SK-N-MC (cell line): ENCODE measurements around the gene SOST.

ENCODE experiments used
- DNase-seq: peaks from one replicate; pipeline ENCODE4 v3.0.0-alpha.2; 2011; ENCODE audit warnings: low read depth, low spot score
- H3K27ac ChIP-seq: fragments of 200-600 bp; sonication (generic); 2 replicates; pipeline ENCODE4 v1.5.1; 2016; ENCODE audit warnings: mixed run types
- H3K36me3 ChIP-seq: fragments of 200-600 bp; sonication (generic); 2 replicates; pipeline ENCODE4 v1.6.1; 2017; ENCODE audit warnings: antibody characterized with exemption, low read length, mixed read lengths; ENCODE audit not compliant: insufficient read depth
- H3K4me3 ChIP-seq: fragments of 200-600 bp; sonication (generic); 2 replicates; pipeline ENCODE4 v1.5.1; 2016
- H3K9ac ChIP-seq: fragments of 200-600 bp; sonication (generic); 2 replicates; pipeline ENCODE4 v1.8.0; 2017; ENCODE audit warnings: mixed run types, mixed read lengths; ENCODE audit not compliant: insufficient read length
- H3K9me3 ChIP-seq: fragments of 200-600 bp; sonication (generic); 2 replicates; pipeline ENCODE4 v1.6.1; 2017; ENCODE audit warnings: low read depth, mild to moderate bottlenecking, antibody characterized with exemption, low read length, moderate library complexity, mixed read lengths
- EZH2 ChIP-seq: fragments of 200-600 bp; sonication (generic); IDR thresholded peaks from one replicate; pipeline ENCODE4 v1.6.1; 2017; ENCODE audit warnings: antibody characterized with exemption
- FOXP2 ChIP-seq: optimal IDR thresholded peaks from 2 replicates; pipeline ENCODE3; 2011; ENCODE audit warnings: mild to moderate bottlenecking, moderate library complexity; ENCODE audit not compliant: insufficient read depth; ENCODE audit errors: extremely low read length, control extremely low read depth
- POLR2AphosphoS5 ChIP-seq: IDR thresholded peaks from 2 replicates; pipeline ENCODE4 v1.6.1; 2012; ENCODE audit warnings: mild to moderate bottlenecking, low read depth, low read length, borderline replicate concordance

The SOST gene

DNA sequence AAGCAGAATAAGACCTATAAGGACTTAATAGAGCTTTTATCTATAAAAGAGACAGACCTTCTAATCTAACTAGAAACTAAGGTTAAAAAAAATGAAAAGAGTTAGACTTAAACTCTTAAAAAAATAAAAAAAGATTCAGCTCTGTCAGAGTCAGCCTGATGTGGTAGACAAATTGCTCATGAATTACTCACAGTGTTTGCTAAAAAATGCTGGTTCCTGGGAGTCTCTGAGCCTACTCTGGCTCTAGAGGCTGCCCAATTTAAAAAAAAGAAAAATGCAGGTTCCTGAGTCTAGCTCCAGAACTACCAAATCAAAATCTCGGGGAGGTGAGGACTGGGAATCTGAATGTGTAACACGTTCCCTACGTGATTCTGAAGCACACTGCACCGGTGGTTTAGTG is 18.1 kb downstream of the SOST start:
- TF ChIP-seq FOXP2: no peak
- no peak for TF ChIP-seq EZH2
- no peak for TF ChIP-seq POLR2AphosphoS5
- Histone ChIP-seq H3K9me3 (no peaks in the 10 kb centered on the region), H3K27ac (no peak overlapping the region), H3K4me3 (no peak overlapping the region), H3K36me3 (no peaks in the 10 kb centered on the region), H3K9ac (no peak overlapping the region)
- no peak for DNase-seq

DNA sequence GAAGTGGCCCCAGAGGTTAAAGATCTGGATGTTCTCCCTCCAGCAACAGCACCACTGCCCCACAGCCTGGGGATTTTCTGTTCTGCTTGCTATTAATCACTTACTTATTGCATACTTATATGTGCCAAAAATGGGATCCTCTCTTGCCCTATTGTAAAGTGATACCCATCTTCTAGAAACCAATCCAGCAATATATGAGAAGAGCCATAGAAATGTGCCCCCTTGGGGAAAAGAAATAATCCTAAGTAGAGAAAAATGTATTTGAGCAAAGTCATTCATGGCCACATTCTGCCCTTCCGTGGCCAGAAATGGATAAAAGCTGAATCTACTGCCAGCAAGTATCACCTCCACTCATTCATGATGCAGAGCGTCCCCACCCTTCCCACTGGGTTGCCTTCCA is 20.9 kb downstream of the SOST start:
- no peak for DNase-seq
- Histone ChIP-seq H3K27ac (no peak overlapping the region), H3K4me3 (no peak overlapping the region), H3K36me3 (no peaks in the 10 kb centered on the region), H3K9ac (no peak overlapping the region), H3K9me3 (no peaks in the 10 kb centered on the region)
- TF ChIP-seq EZH2 (no peak), POLR2AphosphoS5 (no peak), FOXP2 (no peak)

DNA sequence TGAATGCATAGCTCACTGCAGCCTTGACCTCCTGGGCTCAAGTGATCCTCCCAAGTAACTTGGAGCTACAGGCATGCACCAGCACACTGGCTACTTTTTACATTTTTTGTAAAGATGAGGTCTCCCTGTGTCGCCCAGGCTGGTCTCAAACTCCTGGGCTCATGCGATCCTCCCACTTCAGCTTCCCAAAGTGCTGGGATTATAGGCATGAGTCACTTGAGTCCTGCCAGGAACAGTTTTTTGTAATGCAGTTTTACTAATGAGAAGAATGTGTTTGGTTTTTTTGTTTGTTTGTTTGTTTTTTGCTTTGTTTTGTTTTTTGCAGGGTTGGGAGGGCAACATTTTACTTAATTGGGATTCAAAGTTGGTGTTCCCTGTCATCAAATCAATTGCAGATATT is 22.2 kb downstream of the SOST start:
- TF ChIP-seq FOXP2 (no peak), EZH2 (no peak), POLR2AphosphoS5 (no peak)
- no peaks in the 10 kb centered on the region for H3K9me3 ChIP-seq
- H3K36me3 ChIP-seq: no peaks in the 10 kb centered on the region
- no peak overlapping the region for H3K4me3 ChIP-seq
- no peak overlapping the region for H3K27ac ChIP-seq
- no peak for DNase-seq
- no peak overlapping the region for H3K9ac ChIP-seq

DNA sequence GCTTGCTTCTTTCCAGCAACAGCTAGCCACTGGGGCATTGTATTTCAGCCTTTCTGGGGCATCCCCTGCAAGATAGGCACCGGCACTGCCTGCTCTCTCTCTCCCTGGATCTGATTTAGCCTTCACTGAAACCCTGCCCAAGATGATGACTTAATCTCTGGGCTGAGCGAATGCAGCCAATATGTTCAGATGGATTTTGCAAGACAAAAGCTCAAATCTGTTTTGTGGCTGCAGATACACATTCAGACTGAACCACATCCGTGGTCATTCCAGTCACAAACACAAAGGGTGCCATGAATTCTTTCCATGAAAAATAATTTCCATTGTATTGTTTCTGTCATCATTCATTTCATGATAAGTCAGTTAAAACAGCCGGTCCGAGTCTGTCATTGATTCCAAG is 24.2 kb downstream of the SOST start:
- H3K36me3 ChIP-seq: no peaks in the 10 kb centered on the region
- H3K9ac ChIP-seq: no peak overlapping the region
- no peak overlapping the region for H3K4me3 ChIP-seq
- TF ChIP-seq EZH2: no peak
- TF ChIP-seq POLR2AphosphoS5: no peak
- TF ChIP-seq FOXP2: no peak
- no peaks in the 10 kb centered on the region for H3K9me3 ChIP-seq
- H3K27ac ChIP-seq: no peak overlapping the region
- DNase-seq: no peak

DNA sequence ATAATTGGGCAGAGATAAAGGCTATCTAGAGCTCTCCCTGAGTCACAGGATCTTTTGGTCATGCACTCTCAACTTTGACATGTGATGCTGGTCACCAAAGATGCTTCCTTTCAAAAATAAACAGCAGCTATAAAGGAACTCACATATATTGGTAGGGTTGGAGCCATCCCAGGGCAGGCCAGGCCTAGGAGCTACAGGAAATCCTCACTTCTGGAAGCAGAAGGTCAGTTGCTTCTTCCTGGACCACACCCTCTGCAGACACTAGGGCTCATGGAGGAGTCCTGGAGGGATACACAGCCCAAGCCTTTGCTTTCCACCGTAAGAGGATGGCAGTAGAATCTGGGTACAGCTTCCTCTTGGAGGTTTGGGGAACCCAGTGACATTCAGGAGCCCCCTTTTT is 24.6 kb downstream of the SOST start:
- TF ChIP-seq POLR2AphosphoS5: no peak
- TF ChIP-seq FOXP2: no peak
- no peak for DNase-seq
- H3K9me3 ChIP-seq: no peaks in the 10 kb centered on the region
- no peak overlapping the region for H3K27ac ChIP-seq
- H3K4me3 ChIP-seq: no peak overlapping the region
- H3K36me3 ChIP-seq: no peaks in the 10 kb centered on the region
- no peak overlapping the region for H3K9ac ChIP-seq

DNA sequence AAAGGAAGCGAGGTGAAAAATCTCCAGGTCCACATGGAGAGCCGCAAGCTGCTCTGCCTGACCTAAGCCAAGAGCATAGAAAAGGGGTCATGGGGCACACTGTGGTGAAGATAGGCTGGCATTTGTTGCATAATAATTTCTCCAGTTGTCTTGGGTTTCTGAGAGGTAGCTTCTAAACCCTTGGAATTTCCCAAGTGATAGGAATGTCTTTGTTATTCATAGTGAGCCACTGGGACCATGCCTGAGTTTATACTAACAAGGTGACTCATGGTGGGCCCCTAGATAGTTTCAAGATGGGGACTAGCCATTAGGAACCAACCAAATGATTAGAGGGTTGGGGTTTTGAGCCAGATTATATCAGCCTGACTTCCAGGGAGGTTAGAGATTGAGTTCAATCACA is 25.6 kb downstream of the SOST start:
- no peak overlapping the region for H3K9ac ChIP-seq
- no peaks in the 10 kb centered on the region for H3K36me3 ChIP-seq
- no peaks in the 10 kb centered on the region for H3K9me3 ChIP-seq
- no peak overlapping the region for H3K27ac ChIP-seq
- TF ChIP-seq POLR2AphosphoS5: no peak
- no peak for TF ChIP-seq FOXP2
- no peak for TF ChIP-seq EZH2
- DNase-seq: no peak
- no peak overlapping the region for H3K4me3 ChIP-seq

DNA sequence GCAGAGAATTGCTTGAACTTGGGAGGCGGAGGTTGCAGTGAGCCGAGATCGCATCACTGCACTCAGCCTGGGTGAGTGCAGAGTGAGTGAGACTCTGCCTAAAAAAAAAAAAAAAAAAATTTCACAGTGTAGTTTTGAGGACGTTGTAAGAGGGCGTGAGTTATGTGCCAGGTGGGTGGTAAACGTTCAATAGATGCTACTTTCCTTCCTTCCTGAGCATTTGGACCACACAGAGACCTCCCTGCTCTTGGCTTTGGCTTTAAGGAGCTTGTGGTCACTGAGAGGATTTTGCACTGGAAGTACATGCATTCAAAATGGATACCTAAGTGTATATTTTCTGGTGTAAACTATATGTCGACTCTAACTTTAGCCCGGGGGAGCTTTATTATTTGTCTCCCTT is 30.5 kb downstream of the SOST start:
- Histone ChIP-seq H3K4me3 (no peak overlapping the region), H3K27ac (no peak overlapping the region), H3K9me3 (no peaks in the 10 kb centered on the region), H3K9ac (no peak overlapping the region), H3K36me3 (no peaks in the 10 kb centered on the region)
- no peak for DNase-seq
- TF ChIP-seq EZH2 (no peak), FOXP2 (no peak), POLR2AphosphoS5 (no peak)

DNA sequence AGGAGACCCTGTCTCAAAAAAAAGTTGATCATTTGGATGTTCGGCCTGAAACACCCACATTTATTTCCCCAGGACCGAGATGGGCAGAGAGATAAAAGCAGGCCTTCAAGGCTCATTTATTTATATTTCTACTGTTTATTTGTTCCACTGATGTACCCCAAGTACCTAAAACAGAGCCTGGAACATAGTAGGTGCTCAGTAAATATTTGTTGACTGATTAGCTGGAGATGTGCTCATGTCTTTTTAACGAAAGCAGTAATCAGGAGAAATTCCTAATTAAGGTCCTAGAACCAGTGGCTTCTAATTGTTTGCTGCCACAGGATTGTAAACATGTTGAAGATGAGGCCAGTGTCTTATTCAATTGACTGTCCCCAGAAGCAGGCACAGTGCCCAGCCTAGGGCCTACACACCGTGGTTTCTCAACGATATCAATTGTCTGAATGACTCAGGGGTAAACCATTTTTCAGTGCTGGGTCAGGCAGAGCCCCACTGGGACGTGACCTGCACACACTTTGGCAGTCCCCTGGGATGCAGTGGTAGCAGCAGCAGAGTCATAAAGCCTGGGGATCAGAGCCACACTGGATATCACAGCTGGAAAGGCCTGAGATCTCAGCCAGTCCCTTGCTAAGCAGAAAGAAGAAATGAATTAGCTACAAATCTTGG is 34.8 kb downstream of the SOST start:
- H3K9me3 ChIP-seq: no peaks in the 10 kb centered on the region
- DNase-seq: no peak
- H3K4me3 ChIP-seq: no peak overlapping the region
- no peak overlapping the region for H3K27ac ChIP-seq
- no peak for TF ChIP-seq EZH2
- no peak for TF ChIP-seq POLR2AphosphoS5
- TF ChIP-seq FOXP2: no peak
- no peak overlapping the region for H3K9ac ChIP-seq
- no peaks in the 10 kb centered on the region for H3K36me3 ChIP-seq
